GM23248 (cell line): ENCODE results near the gene ROMO1. TPM values are rescaled to one million over a fixed set of nuclear protein-coding genes. Genes with fewer than 3 reads are reported as not detected.

ENCODE experiments used
- DNase-seq: peaks from one replicate; pipeline ENCODE4 v3.0.0-alpha.2; 2015
- H2AFZ ChIP-seq: fragments of 200-600 bp; sonication (generic); 2 replicates; pipeline ENCODE4 v1.6.1; 2016; ENCODE audit warnings: antibody characterized with exemption
- H3F3A ChIP-seq: fragments of 200-600 bp; sonication (generic); 2 replicates; pipeline ENCODE4 v1.6.1; 2016; ENCODE audit warnings: mild to moderate bottlenecking, antibody characterized with exemption, mixed run types; ENCODE audit not compliant: insufficient read depth
- H3K27ac ChIP-seq: fragments of 200-600 bp; sonication (generic); 2 replicates; pipeline ENCODE4 v1.5.1; 2016; ENCODE audit warnings: mild to moderate bottlenecking
- H3K27me3 ChIP-seq: fragments of 200-600 bp; sonication (generic); replicated peaks from 2 replicates; pipeline ENCODE4 v1.6.1; 2016; ENCODE audit warnings: mild to moderate bottlenecking; ENCODE audit not compliant: insufficient read depth
- H3K36me3 ChIP-seq: fragments of 200-600 bp; sonication (generic); 2 replicates; pipeline ENCODE4 v1.6.1; 2016; ENCODE audit warnings: low read depth, mild to moderate bottlenecking
- H3K4me1 ChIP-seq: fragments of 200-600 bp; sonication (generic); 2 replicates; pipeline ENCODE4 v1.6.1; 2016; ENCODE audit warnings: mild to moderate bottlenecking; ENCODE audit not compliant: insufficient read depth
- H3K4me2 ChIP-seq: fragments of 200-600 bp; sonication (generic); one replicate; pipeline ENCODE4 v1.6.1; 2016; ENCODE audit warnings: mild to moderate bottlenecking; ENCODE audit not compliant: unreplicated experiment
- H3K4me3 ChIP-seq: fragments of 200-600 bp; sonication (generic); 2 replicates; pipeline ENCODE4 v1.5.1; 2016; ENCODE audit warnings: mild to moderate bottlenecking
- H3K79me2 ChIP-seq: fragments of 200-600 bp; sonication (generic); 2 replicates; pipeline ENCODE4 v1.6.1; 2016; ENCODE audit warnings: mild to moderate bottlenecking; ENCODE audit not compliant: insufficient read depth
- H3K9ac ChIP-seq: fragments of 200-600 bp; sonication (generic); 2 replicates; pipeline ENCODE4 v1.6.1; 2016; ENCODE audit warnings: mild to moderate bottlenecking
- H3K9me2 ChIP-seq: fragments of 200-600 bp; sonication (generic); 2 replicates; pipeline ENCODE4 v1.6.1; 2016; ENCODE audit warnings: mixed run types, mild to moderate bottlenecking, moderate library complexity; ENCODE audit not compliant: insufficient read depth
- H3K9me3 ChIP-seq: fragments of 200-600 bp; sonication (generic); one replicate; pipeline ENCODE4 v1.6.1; 2017; ENCODE audit warnings: low read depth
- H4K20me1 ChIP-seq: fragments of 200-600 bp; sonication (generic); 2 replicates; pipeline ENCODE4 v1.6.0; 2016; ENCODE audit not compliant: insufficient read depth
- EZH2 ChIP-seq: fragments of 200-600 bp; sonication (generic); IDR thresholded peaks from 2 replicates; pipeline ENCODE4 v1.6.1; 2018; ENCODE audit warnings: antibody characterized with exemption, mild to moderate bottlenecking; ENCODE audit not compliant: insufficient read depth, poor library complexity, severe bottlenecking
- EZH2phosphoT487 ChIP-seq: fragments of 200-600 bp; sonication (generic); IDR thresholded peaks from 2 replicates; pipeline ENCODE4 v1.6.1; 2018; ENCODE audit warnings: antibody characterized with exemption, moderate library complexity, mild to moderate bottlenecking, low read depth; ENCODE audit not compliant: insufficient read depth
- WGBS, 2 experiments: methylation state at CpG; one replicate each; pipeline ENCODE4 v1.1.6; 2015 to 2017; ENCODE audit warnings: low lambda C conversion rate in 2 of 2, low coverage in 1 of 2; ENCODE audit errors: missing lambda C conversion rate in 2 of 2; 5-methylcytosine and 5-hydroxymethylcytosine counted together
- in situ Hi-C: fragments of 300-500 bp; cut with MboI; formaldehyde crosslinking; loops from 2 replicates; pipeline ENCODE4 v1.15.0; 2020
- polyA plus RNA-seq: library from polyadenylated mRNA; unstranded; fragments of >200 nt; fragmentation: Nextera tagmentation; extraction: Ambion mirVana; gene quantifications from 2 replicates; pipeline ENCODE4 v1.2.1, GENCODE V29; 2016
- total RNA-seq: library from RNA; depleted of rRNA; stranded (reverse); fragments of >200 nt; shearing (Covaris generic); gene quantifications from 2 replicates; pipeline ENCODE4 v1.2.3, GENCODE V29; 2014

Gene ROMO1
- total and polyA plus RNA-seq, 2 experiments from 2014 or later, result 311 to 543 TPM

GRCh38 chr20:35698298-35699126, 693 bp upstream of the ROMO1 start:
- H3K9ac ChIP-seq, result peak overlapping the region; percentile 96
- no peaks in the 10 kb centered on the region for H3K27me3 ChIP-seq
- peak overlapping the region; percentile 91 for H3K27ac ChIP-seq
- H3K36me3 ChIP-seq, result peaks cover 17% of the 10 kb centered on the region
- no peaks in the 10 kb centered on the region for H4K20me1 ChIP-seq
- peak; percentile 61 for DNase-seq
- peak overlapping the region; percentile 94 for H3K4me3 ChIP-seq
- no peaks in the 10 kb centered on the region for H3K9me3 ChIP-seq
- peaks cover 37% of the 10 kb centered on the region for H3K4me1 ChIP-seq
- no peak for TF ChIP-seq EZH2phosphoT487
- no peak for TF ChIP-seq EZH2
- H3K4me2 ChIP-seq, result peak overlapping the region; percentile 93
- peak overlapping the region; percentile 84 for H2AFZ ChIP-seq
- H3F3A ChIP-seq, result peaks cover 42% of the 10 kb centered on the region
- WGBS, 2 experiments, result 6 to 7% methylated on average over 36 to 37 of the region's 37 CpGs
- in situ Hi-C loops, result no loop called here
- H3K9me2 ChIP-seq, result no peaks in the 10 kb centered on the region
- H3K79me2 ChIP-seq, result peaks cover 67% of the 10 kb centered on the region

GRCh38 chr20:35699957-35700624, 886 bp downstream of the ROMO1 start:
- TF ChIP-seq EZH2, result no peak
- TF ChIP-seq EZH2phosphoT487, result no peak
- Histone ChIP-seq H3K79me2 (peaks cover 80% of the 10 kb centered on the region), H2AFZ (peak overlapping the region; percentile 84), H3F3A (peaks cover 57% of the 10 kb centered on the region), H3K4me3 (peak overlapping the region; percentile 94), H3K4me1 (peaks cover 48% of the 10 kb centered on the region), H3K4me2 (peak overlapping the region; percentile 93), H3K9me3 (no peaks in the 10 kb centered on the region), H3K9me2 (no peaks in the 10 kb centered on the region), H3K36me3 (peaks cover 33% of the 10 kb centered on the region), H3K27me3 (no peaks in the 10 kb centered on the region), H3K27ac (peak overlapping the region; percentile 91), H3K9ac (peak overlapping the region; percentile 96), H4K20me1 (no peaks in the 10 kb centered on the region; the same call in 1 of the 2 replicates)
- DNase-seq, result no peak
- in situ Hi-C loops, result no loop called here
- 9 to 10% methylated on average over 6 of the region's 6 CpGs for WGBS, 2 experiments

GRCh38 chr20:35700625-35701148, 1.5 kb downstream of the ROMO1 start:
- TF ChIP-seq EZH2 (no peak), EZH2phosphoT487 (no peak)
- Histone ChIP-seq H2AFZ (no peak overlapping the region), H3F3A (peaks cover 63% of the 10 kb centered on the region), H3K27ac (peak overlapping the region; percentile 91), H3K9ac (peak overlapping the region; percentile 96), H3K27me3 (no peaks in the 10 kb centered on the region), H3K4me1 (peaks cover 48% of the 10 kb centered on the region), H3K9me2 (no peaks in the 10 kb centered on the region), H4K20me1 (no peaks in the 10 kb centered on the region; the same call in 1 of the 2 replicates), H3K4me2 (peak overlapping the region; percentile 93), H3K79me2 (peaks cover 80% of the 10 kb centered on the region), H3K9me3 (no peaks in the 10 kb centered on the region), H3K4me3 (peak overlapping the region; percentile 94), H3K36me3 (peaks cover 39% of the 10 kb centered on the region)
- in situ Hi-C loops, result no loop called here
- DNase-seq, result peak; percentile 45
- 74 to 77% methylated on average over 7 of the region's 7 CpGs for WGBS, 2 experiments

- WGBS, 2 experiments, result 64 to 65% methylated on average over 12 of the region's 12 CpGs
- Histone ChIP-seq H3K4me1 (peaks cover 48% of the 10 kb centered on the region), H3K9me2 (no peaks in the 10 kb centered on the region), H3K79me2 (peaks cover 85% of the 10 kb centered on the region), H4K20me1 (no peaks in the 10 kb centered on the region; the same call in 1 of the 2 replicates), H3K4me2 (peak overlapping the region; percentile 0), H3K27ac (peak overlapping the region; percentile 91), H3K9me3 (no peaks in the 10 kb centered on the region), H3F3A (peaks cover 77% of the 10 kb centered on the region), H3K27me3 (no peaks in the 10 kb centered on the region), H3K4me3 (no peak overlapping the region), H3K9ac (peak overlapping the region; percentile 96), H2AFZ (no peak overlapping the region), H3K36me3 (peaks cover 52% of the 10 kb centered on the region)
- DNase-seq, result peak; percentile 86
- in situ Hi-C loops, result no loop called here
- TF ChIP-seq EZH2phosphoT487, result no peak
- TF ChIP-seq EZH2, result no peak
These were observed 3.0 kb downstream of the ROMO1 start for GRCh38 chr20:35702051-35702823.
